HG02588 (cell line): Measurements from ENCODE around the gene AQP9.

Experiments
- ATAC-seq: cut with Tn5 transposase; IDR thresholded peaks from one replicate; pipeline ENCODE4 v1.9.1; 2021; ENCODE audit warnings: mild to moderate bottlenecking, moderate library complexity; ENCODE audit not compliant: unreplicated experiment

Gene AQP9

GRCh38 chr15:58221591-58222241, 83.5 kb downstream of the AQP9 start:
- no peak for ATAC-seq

DNA sequence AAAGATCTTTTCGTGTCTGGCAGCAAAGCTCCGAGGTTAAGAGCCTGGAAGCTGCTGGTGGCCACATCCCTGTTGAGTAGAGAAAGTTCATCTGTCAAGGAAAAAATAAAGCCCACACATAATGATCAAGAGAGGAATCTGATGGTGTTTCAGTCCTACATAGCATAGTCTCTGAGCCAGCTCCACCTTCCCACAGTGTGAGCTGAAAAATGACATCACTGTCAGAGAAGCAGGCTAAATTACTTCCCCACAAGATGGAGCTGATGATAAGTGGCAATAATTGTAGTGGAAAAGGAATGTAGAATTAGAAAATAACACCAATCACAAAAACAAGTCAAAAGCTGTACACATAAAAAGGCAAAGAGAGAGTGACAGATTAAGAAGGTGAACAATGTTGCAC, 84.5 kb downstream of the AQP9 start:
- no peak for ATAC-seq

DNA sequence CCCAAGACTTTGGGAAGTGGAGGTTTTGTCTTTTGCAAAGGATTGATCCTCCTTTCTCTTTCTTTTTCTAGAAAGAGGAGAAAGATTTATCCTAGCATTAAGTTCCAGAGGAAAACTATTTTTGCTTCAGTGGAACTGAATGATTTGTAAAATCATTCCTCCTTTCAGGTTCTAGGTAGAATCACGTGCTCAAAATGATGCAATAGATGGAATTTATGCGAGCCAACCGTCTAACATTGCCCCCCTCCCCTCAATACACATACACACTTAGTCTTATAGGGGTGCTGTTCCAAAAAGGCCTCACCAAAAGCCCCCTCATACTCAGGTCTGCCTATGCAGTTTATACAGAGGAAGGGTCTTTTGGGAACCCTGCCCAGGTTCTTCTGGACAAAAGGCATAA, 85.3 kb downstream of the AQP9 start:
- ATAC-seq = no peak

- no peak for ATAC-seq
These were observed 85.9 kb downstream of the AQP9 start for GRCh38 chr15:58224068-58224467.

DNA sequence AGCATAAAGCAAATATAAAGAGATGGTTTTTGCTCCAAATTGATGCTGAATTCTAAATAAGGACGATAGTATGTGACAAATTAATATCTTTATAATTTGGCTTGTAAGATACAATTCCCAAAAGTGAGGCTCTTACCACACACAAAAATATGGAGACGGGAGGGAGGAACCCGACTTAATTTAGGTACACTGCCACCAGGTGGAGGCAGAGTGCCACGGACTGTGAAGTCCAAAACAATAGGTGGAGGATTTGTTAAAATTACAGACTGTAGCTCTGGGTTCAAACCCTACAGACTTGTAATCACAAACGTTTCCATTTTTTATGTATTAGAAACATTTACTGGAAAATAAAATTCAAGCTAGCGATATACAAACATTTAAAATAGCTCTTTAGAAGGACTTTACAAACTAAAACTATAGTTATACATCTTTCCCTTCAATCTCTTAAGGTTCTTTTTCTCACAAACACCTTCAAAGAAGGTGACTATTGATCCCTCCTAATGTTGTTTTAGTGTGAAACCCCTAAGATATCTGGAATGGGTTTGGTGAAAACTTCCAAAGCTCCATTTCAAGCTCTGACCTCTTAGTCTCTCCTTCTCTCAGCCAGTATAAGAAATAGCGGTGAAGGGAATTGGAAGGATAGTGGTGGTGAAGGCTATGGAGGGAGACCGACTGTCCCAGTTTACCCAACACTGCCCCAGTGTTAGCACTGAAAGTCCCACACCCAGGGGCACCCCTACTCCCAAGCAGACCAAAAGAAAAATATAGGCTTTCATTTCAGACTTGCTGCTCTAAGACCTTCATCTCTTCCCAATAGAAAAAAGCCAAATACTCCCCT, 89.7 kb downstream of the AQP9 start:
- ATAC-seq = no peak

GRCh38 chr15:58228718-58229117, 90.5 kb downstream of the AQP9 start:
- no peak for ATAC-seq

- ATAC-seq = no peak
These were observed 91.2 kb downstream of the AQP9 start for GRCh38 chr15:58229297-58229768.

GRCh38 chr15:58232281-58233065, 94.3 kb downstream of the AQP9 start:
- no peak for ATAC-seq

GRCh38 chr15:58233341-58233740, 95.2 kb downstream of the AQP9 start:
- no peak for ATAC-seq
